ENCODE measurements around the gene SRCAP.
A peak's percentile ranks its signal among the peaks of the same experiment; 100 is the strongest.
"Not testable (repeated sequence)": the region's sequence is repeated elsewhere in the genome, so short reads cannot be mapped to it uniquely, and the experiment has no call there.

Gene SRCAP

GRCh38 chr16:30699615-30700099, 686 bp downstream of the SRCAP start:
- no peak for DNase-seq

GRCh38 chr16:30700491-30700890, 1.5 kb downstream of the SRCAP start:
- no peak for DNase-seq

- no peak for DNase-seq
These were observed 2.0 kb downstream of the SRCAP start for GRCh38 chr16:30700971-30701370.

GRCh38 chr16:30703071-30703470, 4.1 kb downstream of the SRCAP start:
- DNase-seq: not testable (repeated sequence)

GRCh38 chr16:30703971-30704370, 5.0 kb downstream of the SRCAP start:
- DNase-seq: no peak

- DNase-seq: no peak
These were observed 7.1 kb downstream of the SRCAP start for GRCh38 chr16:30706046-30706445.

- no peak for DNase-seq
These were observed 12.0 kb downstream of the SRCAP start for GRCh38 chr16:30710971-30711370.

- no peak for DNase-seq
These were observed 12.7 kb downstream of the SRCAP start for GRCh38 chr16:30711712-30712111.

GRCh38 chr16:30715750-30716445, 16.9 kb downstream of the SRCAP start:
- DNase-seq: peak; percentile 5 to 69

GRCh38 chr16:30720086-30720485, 21.1 kb downstream of the SRCAP start:
- DNase-seq: no peak

- no peak for DNase-seq
These were observed 21.7 kb downstream of the SRCAP start for GRCh38 chr16:30720694-30721093.

- no peak for DNase-seq
These were observed 22.2 kb downstream of the SRCAP start for GRCh38 chr16:30721167-30721566.

- no peak for DNase-seq
These were observed 22.6 kb downstream of the SRCAP start for GRCh38 chr16:30721606-30722005.

- DNase-seq: no peak
These were observed 23.5 kb downstream of the SRCAP start for GRCh38 chr16:30722443-30722842.

- DNase-seq: no peak
These were observed 23.9 kb downstream of the SRCAP start for GRCh38 chr16:30722916-30723315.

- DNase-seq: no peak
These were observed 24.9 kb downstream of the SRCAP start for GRCh38 chr16:30723725-30724355.

- peak; percentile 5 for DNase-seq
These were observed 25.9 kb downstream of the SRCAP start for GRCh38 chr16:30724641-30725417.

- DNase-seq: no peak
These were observed 26.4 kb downstream of the SRCAP start for GRCh38 chr16:30725418-30725792.

GRCh38 chr16:30728321-30728720, 29.4 kb downstream of the SRCAP start:
- DNase-seq: no peak

GRCh38 chr16:30728899-30729672, 30.1 kb downstream of the SRCAP start:
- DNase-seq: no peak

GRCh38 chr16:30731411-30731810, 32.4 kb downstream of the SRCAP start:
- no peak for DNase-seq

- DNase-seq: no peak
These were observed 38.2 kb downstream of the SRCAP start for GRCh38 chr16:30736995-30737793.
